Stimulated activated naive CD8-positive, alpha-beta T cell treated with anti-CD3 and anti-CD28 coated beads, Interleukin-15, Interleukin-2, amounts not matched to agents 100 ng/mL and 50 ng/mL, for 24 hours (primary cell): Measurements from ENCODE around the gene KIF26B.

ENCODE experiments used
- H3K27ac Mint-ChIP-seq: one replicate; pipeline ENCODE4 v1.8.0; 2021; ENCODE audit warnings: mild to moderate bottlenecking, mixed read lengths
- H3K27me3 Mint-ChIP-seq: one replicate; pipeline ENCODE4 v1.8.0; 2021; ENCODE audit warnings: mixed read lengths
- H3K36me3 Mint-ChIP-seq: one replicate; pipeline ENCODE4 v1.8.0; 2021; ENCODE audit warnings: low read depth, mixed read lengths
- H3K4me1 Mint-ChIP-seq: one replicate; pipeline ENCODE4 v1.8.0; 2021; ENCODE audit warnings: low read depth, mixed read lengths
- H3K4me3 Mint-ChIP-seq: one replicate; pipeline ENCODE4 v1.8.0; 2021; ENCODE audit warnings: mild to moderate bottlenecking, mixed read lengths
- H3K9me3 Mint-ChIP-seq: one replicate; pipeline ENCODE4 v1.8.0; 2021; ENCODE audit warnings: mixed read lengths

Gene KIF26B

DNA sequence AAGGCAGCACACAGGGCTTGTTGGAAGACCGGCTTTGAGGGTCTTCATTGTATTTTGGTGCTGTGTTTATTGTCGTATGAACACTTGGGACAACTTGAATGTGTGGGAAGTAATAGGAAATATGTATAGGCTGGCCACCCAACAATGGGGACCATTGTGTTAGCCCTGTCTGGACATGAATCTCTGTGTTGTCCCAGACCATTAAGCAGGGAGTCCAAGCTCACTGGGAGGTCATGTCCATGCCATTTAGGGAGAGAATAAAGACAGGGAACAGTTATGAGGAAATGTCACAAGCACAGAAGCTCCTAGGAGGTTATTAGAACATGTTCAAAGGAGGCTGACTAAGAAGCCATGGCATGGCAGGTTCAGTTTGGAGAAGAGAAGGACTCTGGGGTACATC lies 266.1 kb downstream of the KIF26B start:
- H3K9me3 Mint-ChIP-seq, result no peaks in the 10 kb centered on the region
- peaks cover 3% of the 10 kb centered on the region for H3K27me3 Mint-ChIP-seq
- no peak overlapping the region for H3K27ac Mint-ChIP-seq
- H3K4me1 Mint-ChIP-seq, result no peaks in the 10 kb centered on the region
- no peaks in the 10 kb centered on the region for H3K36me3 Mint-ChIP-seq
- no peak overlapping the region for H3K4me3 Mint-ChIP-seq

DNA sequence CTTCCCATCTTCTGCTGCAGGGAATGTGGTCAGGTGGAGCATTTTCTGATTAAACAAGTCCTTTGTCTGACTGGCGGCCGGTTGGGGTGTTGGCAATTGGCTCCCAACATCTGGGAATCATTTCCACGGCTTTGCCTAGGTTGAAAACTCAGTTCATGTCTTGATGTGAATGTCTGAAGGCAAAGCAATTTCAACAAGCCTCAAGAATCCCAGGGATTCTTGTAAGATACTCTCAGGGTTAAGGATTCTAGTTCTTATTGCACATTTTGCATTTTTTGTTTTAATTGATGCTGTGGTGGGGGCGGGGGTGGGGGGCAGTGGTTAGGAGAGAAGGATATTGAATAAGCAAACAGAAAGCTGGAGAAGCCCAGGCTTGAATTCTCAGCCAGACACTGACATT lies 273.9 kb downstream of the KIF26B start:
- H3K9me3 Mint-ChIP-seq, result no peaks in the 10 kb centered on the region
- H3K36me3 Mint-ChIP-seq, result no peaks in the 10 kb centered on the region
- no peak overlapping the region for H3K27ac Mint-ChIP-seq
- no peaks in the 10 kb centered on the region for H3K27me3 Mint-ChIP-seq
- no peaks in the 10 kb centered on the region for H3K4me1 Mint-ChIP-seq
- H3K4me3 Mint-ChIP-seq, result no peak overlapping the region

DNA sequence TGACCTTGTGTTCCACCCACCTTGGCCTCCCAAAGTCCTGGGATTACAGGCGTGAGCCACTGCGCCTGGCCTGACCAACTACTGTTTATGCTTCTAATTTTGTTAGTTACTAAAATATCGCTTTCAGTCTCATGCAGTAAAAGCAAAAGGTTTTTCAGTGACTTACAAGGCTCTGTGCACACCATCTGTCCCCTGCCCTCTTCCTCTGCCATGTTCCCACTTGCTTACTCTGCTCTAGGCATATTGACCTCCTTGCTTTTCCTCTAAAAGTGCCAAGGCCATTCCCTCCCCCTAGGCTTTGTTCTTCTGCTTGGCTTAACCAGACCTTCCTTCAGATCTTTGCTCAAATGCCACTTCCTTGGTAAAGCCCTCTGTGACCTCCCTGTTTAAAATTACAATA lies 276.9 kb downstream of the KIF26B start:
- Mint-ChIP-seq H3K9me3 (no peaks in the 10 kb centered on the region), H3K4me3 (no peak overlapping the region), H3K36me3 (no peaks in the 10 kb centered on the region), H3K27me3 (peaks cover 3% of the 10 kb centered on the region), H3K4me1 (no peaks in the 10 kb centered on the region), H3K27ac (no peak overlapping the region)

DNA sequence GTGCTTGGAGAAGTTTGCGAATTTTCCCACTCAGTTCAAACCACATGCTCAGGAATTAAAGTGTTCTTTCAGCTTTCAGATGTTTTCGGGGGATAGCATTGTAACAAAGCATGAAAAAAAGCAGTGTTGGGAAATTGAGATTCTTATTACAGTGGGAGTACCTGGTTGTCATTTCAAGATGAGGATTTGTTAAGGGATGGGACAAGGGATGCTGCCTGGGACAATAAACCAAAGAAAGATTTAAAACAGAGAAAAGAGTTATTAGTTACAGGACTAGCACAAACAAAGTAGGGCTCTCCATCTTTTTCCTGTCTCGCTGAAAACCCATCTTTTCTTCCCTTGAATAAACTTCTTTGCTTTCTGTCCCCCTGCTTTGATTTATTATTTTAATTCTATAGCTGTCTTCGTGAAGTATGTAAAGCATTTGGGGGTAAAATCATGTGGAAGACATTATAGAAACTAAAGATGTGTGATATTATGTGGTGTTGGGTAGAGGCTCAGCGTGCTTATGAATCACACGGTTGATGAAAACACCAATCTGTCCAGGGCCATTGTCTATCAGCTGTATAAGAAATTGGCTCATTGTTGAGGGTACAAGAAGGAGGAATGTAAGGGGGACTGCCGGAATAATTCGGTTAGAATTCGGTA lies 277.6 kb downstream of the KIF26B start:
- peaks cover 4% of the 10 kb centered on the region for H3K27me3 Mint-ChIP-seq
- no peaks in the 10 kb centered on the region for H3K9me3 Mint-ChIP-seq
- H3K4me1 Mint-ChIP-seq, result no peaks in the 10 kb centered on the region
- H3K4me3 Mint-ChIP-seq, result no peak overlapping the region
- H3K27ac Mint-ChIP-seq, result no peak overlapping the region
- H3K36me3 Mint-ChIP-seq, result no peaks in the 10 kb centered on the region

DNA sequence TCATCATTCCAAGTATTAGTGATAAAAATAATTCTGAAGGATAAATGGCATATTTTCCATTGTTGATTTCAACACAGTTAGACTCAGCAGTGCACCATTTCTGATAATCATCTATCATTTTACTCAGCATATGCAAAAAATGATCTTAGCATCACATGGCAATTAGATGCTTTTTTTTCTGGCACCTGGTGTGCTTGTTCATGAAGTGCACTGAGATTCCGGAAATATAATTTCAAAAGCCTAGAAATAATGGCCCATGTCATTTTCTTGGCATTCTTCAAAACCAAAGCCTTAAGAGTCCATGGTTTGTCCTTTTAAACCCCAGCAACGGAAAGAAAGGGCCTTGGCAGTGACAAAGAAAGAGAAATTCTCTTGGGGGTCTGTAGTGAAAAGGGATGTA lies 278.8 kb downstream of the KIF26B start:
- Mint-ChIP-seq H3K27me3 (peaks cover 10% of the 10 kb centered on the region), H3K9me3 (no peaks in the 10 kb centered on the region), H3K27ac (no peak overlapping the region), H3K4me1 (no peaks in the 10 kb centered on the region), H3K36me3 (no peaks in the 10 kb centered on the region), H3K4me3 (no peak overlapping the region)

DNA sequence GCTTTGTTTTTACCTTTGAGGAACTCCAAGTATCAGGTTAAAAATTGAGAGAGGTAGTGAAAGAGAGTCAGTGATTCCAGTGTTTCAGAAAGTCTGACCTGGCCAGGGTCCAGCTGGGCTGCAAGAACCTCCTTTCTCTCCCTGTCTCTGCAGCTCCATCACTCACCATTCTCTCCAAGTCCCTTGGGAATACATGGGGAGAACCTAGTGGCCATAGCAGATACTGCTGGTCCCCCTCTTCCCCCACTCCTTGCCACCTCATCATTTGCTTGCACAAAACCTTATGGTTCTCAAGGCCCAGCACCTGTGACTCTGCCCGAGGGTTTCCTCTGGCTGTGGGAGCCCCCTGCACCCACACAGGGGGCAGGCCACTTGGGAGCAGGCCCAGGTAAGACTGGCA lies 279.5 kb downstream of the KIF26B start:
- peaks cover 12% of the 10 kb centered on the region for H3K27me3 Mint-ChIP-seq
- H3K4me3 Mint-ChIP-seq, result no peak overlapping the region
- H3K9me3 Mint-ChIP-seq, result no peaks in the 10 kb centered on the region
- H3K27ac Mint-ChIP-seq, result no peak overlapping the region
- no peaks in the 10 kb centered on the region for H3K36me3 Mint-ChIP-seq
- H3K4me1 Mint-ChIP-seq, result no peaks in the 10 kb centered on the region

DNA sequence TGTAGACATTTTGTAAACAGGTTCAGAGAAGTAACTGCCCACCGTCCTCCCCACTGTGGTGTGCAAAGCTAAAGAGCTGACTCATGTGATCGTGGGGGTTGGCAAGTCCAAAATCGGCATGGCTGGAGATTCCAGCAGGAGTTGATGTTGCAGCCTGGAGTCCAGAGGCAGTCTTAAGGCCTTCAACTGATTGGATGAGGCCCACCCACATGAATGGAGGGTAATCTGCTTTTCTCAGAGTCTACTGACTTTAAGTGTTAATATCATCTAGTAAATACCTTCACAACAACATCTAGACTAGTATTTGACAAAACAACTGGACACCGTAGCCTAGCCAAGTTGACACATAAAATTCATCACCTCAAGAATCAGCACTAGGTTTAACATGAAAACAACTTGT lies 281.6 kb downstream of the KIF26B start:
- Mint-ChIP-seq H3K9me3 (no peaks in the 10 kb centered on the region), H3K36me3 (no peaks in the 10 kb centered on the region), H3K27me3 (peaks cover 27% of the 10 kb centered on the region), H3K4me3 (no peak overlapping the region), H3K27ac (no peak overlapping the region), H3K4me1 (no peaks in the 10 kb centered on the region)

DNA sequence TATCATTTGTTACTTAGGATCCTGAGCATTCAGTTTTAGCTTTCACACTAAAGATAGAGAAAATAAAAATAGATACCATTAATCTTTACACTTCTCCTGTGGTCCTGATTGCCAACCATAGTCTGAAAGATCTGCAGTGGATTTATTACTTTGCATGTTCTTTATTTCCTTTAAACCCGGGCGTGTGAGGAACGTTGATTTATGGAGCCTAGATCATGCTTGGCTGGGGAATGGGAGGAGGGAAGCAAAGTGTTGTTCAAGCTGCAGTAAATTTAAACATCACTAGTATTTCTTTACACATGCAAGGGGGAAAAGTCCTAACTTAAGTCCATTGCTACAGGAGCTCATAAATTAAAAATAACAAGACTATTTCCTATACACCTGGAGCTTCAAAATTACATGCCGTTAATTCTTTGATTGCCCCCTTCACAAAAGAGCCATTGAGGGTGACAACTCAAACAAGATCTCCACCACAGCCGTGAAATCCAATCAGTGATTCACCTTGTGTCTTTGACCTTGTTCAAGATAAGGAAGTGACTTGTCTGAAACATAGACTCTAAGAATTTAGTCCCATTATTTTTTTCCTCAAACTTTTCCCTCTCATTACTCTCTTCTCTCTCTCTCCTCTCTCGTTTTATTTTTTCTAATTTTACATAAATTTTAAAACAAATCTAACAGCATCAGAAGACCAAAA lies 282.7 kb downstream of the KIF26B start:
- Mint-ChIP-seq H3K27me3 (peaks cover 37% of the 10 kb centered on the region), H3K4me3 (no peak overlapping the region), H3K9me3 (no peaks in the 10 kb centered on the region), H3K27ac (no peak overlapping the region), H3K4me1 (no peaks in the 10 kb centered on the region), H3K36me3 (no peaks in the 10 kb centered on the region)

DNA sequence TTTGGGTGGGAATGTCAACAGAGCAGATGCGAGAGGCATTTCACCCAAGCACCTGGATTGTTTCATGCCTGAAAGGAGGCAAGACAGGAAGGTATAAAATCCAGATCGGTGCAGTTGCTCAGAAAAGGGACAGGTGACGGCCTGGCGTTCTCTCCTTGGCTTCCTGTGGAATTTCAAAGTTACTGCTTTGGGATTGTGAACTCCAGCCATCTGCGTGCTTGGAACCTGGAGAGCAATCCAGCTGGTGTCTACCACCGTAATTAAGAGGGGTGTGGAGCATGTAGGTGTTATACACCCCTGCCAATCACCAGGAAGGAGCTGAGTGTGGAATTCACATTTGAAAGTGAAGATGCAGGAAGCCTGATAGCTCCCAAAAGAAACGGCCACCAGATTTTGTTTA lies 286.1 kb downstream of the KIF26B start:
- H3K27ac Mint-ChIP-seq, result no peak overlapping the region
- H3K4me3 Mint-ChIP-seq, result no peak overlapping the region
- no peaks in the 10 kb centered on the region for H3K4me1 Mint-ChIP-seq
- H3K27me3 Mint-ChIP-seq, result peaks cover 37% of the 10 kb centered on the region
- H3K9me3 Mint-ChIP-seq, result no peaks in the 10 kb centered on the region
- H3K36me3 Mint-ChIP-seq, result no peaks in the 10 kb centered on the region

DNA sequence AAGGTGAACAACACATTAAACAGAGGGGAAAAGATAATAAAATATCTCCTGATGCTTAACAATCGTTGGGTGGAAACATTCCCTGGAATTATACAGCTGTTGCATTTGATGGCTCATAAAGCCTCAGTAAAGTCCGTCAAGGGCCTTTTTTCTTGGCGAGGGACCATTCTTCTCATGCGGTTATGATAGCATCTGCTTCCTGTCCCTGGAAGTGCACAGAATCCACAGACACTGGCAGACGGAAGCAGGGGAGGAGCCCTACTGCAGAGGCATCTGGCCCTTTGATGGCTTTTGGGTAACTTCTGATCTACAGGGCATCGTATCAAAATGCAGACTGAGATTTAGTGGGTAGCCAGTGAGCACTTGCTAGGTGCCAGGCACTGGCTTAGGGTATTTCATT lies 286.9 kb downstream of the KIF26B start:
- no peaks in the 10 kb centered on the region for H3K4me1 Mint-ChIP-seq
- no peaks in the 10 kb centered on the region for H3K9me3 Mint-ChIP-seq
- H3K27me3 Mint-ChIP-seq, result peaks cover 33% of the 10 kb centered on the region
- H3K36me3 Mint-ChIP-seq, result no peaks in the 10 kb centered on the region
- H3K4me3 Mint-ChIP-seq, result no peak overlapping the region
- H3K27ac Mint-ChIP-seq, result no peak overlapping the region

DNA sequence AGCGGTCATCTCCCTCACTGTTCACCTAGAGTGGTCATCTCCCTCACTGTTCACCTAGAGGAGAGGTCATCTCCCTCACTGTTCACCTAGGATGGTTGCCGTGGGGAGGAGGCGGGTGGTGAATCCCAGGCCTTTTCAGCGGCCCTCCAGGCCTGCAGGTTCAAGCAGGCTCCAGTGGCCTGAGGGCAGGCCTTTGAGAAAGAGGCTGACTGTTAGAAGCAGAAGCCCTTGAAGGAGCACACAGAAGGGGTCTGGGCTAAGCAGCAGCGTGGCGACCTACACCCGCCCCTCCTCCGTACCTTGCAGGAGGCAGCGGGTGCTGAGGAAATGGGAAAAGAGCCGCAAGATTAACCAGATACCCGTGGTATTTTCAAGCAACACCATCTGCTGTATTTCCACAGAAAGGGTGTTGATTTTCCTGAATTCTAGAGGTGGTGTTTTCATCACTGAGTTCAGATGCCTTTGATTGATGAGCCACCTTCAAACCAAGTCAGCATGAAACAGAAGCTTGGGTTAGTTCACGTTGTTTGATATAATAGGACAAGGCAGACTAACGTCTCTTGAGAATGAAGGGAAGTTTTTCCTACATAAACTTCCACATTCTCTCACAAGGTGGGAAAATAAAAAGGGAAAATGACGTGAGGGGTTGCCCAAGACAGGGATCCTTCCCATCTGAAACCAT lies 289.5 kb downstream of the KIF26B start:
- Mint-ChIP-seq H3K4me3 (no peak overlapping the region), H3K27ac (no peak overlapping the region), H3K4me1 (no peaks in the 10 kb centered on the region), H3K36me3 (no peaks in the 10 kb centered on the region), H3K9me3 (no peaks in the 10 kb centered on the region), H3K27me3 (peaks cover 24% of the 10 kb centered on the region)

DNA sequence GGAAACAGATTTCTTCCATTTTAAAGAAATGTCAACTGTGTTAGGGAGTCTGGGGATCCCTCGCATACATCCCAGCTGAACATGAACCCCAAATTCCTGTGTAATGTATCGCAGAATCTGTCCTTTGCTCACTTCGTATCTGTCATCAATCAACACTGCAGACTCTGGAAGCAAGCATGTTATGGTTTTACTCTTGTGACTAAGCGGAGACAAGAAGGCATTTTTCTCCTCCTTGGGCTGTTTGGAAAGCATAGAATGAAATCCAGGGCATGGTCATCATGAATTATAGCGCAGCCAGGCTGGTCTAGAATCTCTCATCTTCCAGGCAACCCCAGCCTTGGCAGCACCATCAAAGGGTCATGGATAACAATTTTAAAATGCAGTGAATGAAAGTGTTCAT lies 290.2 kb downstream of the KIF26B start:
- no peaks in the 10 kb centered on the region for H3K4me1 Mint-ChIP-seq
- H3K4me3 Mint-ChIP-seq, result no peak overlapping the region
- no peaks in the 10 kb centered on the region for H3K36me3 Mint-ChIP-seq
- peaks cover 20% of the 10 kb centered on the region for H3K27me3 Mint-ChIP-seq
- H3K27ac Mint-ChIP-seq, result no peak overlapping the region
- no peaks in the 10 kb centered on the region for H3K9me3 Mint-ChIP-seq

DNA sequence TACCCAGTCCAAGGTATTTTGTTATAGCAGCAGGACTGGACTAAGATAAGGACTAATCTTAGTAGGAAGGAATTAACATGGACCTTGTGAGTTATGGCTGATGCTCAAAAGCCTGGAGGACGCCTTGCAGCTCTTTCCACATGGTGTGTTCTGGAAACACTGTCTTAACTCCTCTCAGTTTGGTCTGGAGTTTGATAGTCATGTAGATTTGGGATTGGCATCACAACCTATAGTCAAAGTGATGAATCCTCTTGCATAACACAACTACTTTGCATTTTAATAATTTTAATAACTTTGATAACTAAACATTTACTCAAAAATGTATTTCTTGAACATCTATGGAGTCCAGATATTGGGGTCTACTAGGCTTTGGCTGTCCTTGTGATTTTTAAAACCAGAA lies 293.7 kb downstream of the KIF26B start:
- H3K9me3 Mint-ChIP-seq, result no peaks in the 10 kb centered on the region
- H3K36me3 Mint-ChIP-seq, result no peaks in the 10 kb centered on the region
- H3K27me3 Mint-ChIP-seq, result no peaks in the 10 kb centered on the region
- H3K4me1 Mint-ChIP-seq, result no peaks in the 10 kb centered on the region
- H3K27ac Mint-ChIP-seq, result no peak overlapping the region
- H3K4me3 Mint-ChIP-seq, result no peak overlapping the region

DNA sequence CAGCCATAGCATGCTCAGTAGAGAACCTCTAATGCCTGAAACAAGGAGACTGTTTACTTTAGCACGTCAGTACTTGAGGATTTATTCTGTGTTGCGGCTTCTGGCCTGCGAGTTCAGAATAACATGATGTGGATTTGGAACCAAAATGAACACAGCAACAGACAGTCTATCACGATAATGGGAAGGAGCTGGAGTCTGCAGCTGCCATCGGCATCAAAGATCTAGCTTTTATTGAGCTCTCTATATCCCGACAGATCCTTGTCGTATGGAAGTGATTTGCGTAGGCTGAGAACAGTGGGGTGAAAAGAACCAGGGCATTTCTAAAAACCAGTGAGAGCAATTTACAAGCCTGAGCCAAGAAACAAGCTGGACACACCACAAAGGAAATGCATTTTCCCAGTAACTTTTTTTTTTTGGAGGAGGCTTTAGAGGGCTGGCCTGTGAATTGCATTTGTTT lies 294.2 kb downstream of the KIF26B start:
- Mint-ChIP-seq H3K4me1 (no peaks in the 10 kb centered on the region), H3K36me3 (no peaks in the 10 kb centered on the region), H3K27ac (no peak overlapping the region), H3K27me3 (no peaks in the 10 kb centered on the region), H3K4me3 (no peak overlapping the region), H3K9me3 (no peaks in the 10 kb centered on the region)

DNA sequence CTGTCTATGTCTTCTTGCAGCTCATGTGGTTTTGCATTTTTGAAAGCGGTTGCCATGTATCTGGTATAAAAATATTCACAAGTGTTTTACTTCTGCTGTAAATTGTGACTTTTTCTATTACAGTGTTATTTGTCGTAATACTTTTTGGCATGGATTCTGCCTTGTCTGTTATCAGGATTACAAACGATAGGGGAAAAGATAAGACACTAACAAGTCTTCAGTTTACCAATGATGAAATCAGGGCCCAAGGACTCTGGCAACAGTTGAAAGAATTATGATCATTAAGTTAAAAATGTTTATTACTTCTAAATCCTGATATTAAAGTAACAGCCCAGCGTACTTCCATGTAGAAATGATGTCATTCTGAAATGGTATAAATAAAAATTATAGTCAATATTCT lies 298.8 kb downstream of the KIF26B start:
- Mint-ChIP-seq H3K36me3 (no peaks in the 10 kb centered on the region), H3K9me3 (no peaks in the 10 kb centered on the region), H3K27me3 (peaks cover 3% of the 10 kb centered on the region), H3K4me1 (no peaks in the 10 kb centered on the region), H3K4me3 (no peak overlapping the region), H3K27ac (no peak overlapping the region)
